DND-41 (cell line): Measurements from ENCODE around the gene AGAP1.

Experiments used
- ATAC-seq: fragments of 200-7000 bp; cut with Tn5 transposase; 3 replicates; pipeline ENCODE4 v1.9.1; 2021; ENCODE audit warnings: low read depth; ENCODE audit not compliant: insufficient read depth
- DNase-seq: peaks from one replicate; pipeline ENCODE4 v3.0.0-alpha.2; 2020
- H2AFZ ChIP-seq: 2 replicates; pipeline ENCODE4 v1.6.0; 2012; ENCODE audit warnings: low read depth, low read length
- H3K27ac ChIP-seq: 2 replicates; pipeline ENCODE4 v1.5.1; 2012; ENCODE audit warnings: low read length, inconsistent platforms
- H3K27me3 ChIP-seq: fragments of 200-600 bp; sonication (generic); 2 replicates; pipeline ENCODE4 v1.6.0; 2012; ENCODE audit warnings: low read length, mild to moderate bottlenecking, inconsistent platforms; ENCODE audit not compliant: insufficient read depth, poor library complexity
- H3K36me3 ChIP-seq: 2 replicates; pipeline ENCODE4 v1.5.1; 2012; ENCODE audit warnings: low read length, inconsistent platforms; ENCODE audit not compliant: insufficient read depth
- H3K4me1 ChIP-seq: 2 replicates; pipeline ENCODE4 v1.5.1; 2012; ENCODE audit warnings: mild to moderate bottlenecking, low read length; ENCODE audit not compliant: insufficient read depth
- H3K4me2 ChIP-seq: 2 replicates; pipeline ENCODE4 v1.6.0; 2012; ENCODE audit warnings: mild to moderate bottlenecking, moderate library complexity, low read length, inconsistent platforms; ENCODE audit not compliant: insufficient read depth
- H3K4me3 ChIP-seq, 2 experiments: fragments of 200-600 bp in 1 of 2; shearing (Covaris generic) in 1 of 2; 2 replicates each; pipeline ENCODE4 v1.5.1; 2012 to 2016; ENCODE audit warnings: inconsistent platforms in 2 of 2, low read length in 2 of 2, mild to moderate bottlenecking in 2 of 2, low read depth in 1 of 2, moderate library complexity in 1 of 2
- H3K79me2 ChIP-seq: 2 replicates; pipeline ENCODE4 v1.6.0; 2012; ENCODE audit warnings: low read length, inconsistent platforms; ENCODE audit not compliant: insufficient read depth
- H3K9ac ChIP-seq: 2 replicates; pipeline ENCODE4 v1.6.0; 2012; ENCODE audit warnings: low read depth, mild to moderate bottlenecking, inconsistent platforms, low read length, moderate library complexity
- H3K9me3 ChIP-seq: 2 replicates; pipeline ENCODE4 v1.5.1; 2012; ENCODE audit warnings: low read length, moderate library complexity, mild to moderate bottlenecking, inconsistent platforms; ENCODE audit not compliant: insufficient read depth, severe bottlenecking
- H4K20me1 ChIP-seq: 2 replicates; pipeline ENCODE4 v1.6.0; 2012; ENCODE audit warnings: low read length; ENCODE audit not compliant: insufficient read depth
- EZH2 ChIP-seq: IDR thresholded peaks from 3 replicates; pipeline ENCODE4 v1.6.1; 2012; ENCODE audit warnings: borderline replicate concordance, low read depth, mild to moderate bottlenecking, moderate library complexity, low read length, inconsistent platforms; ENCODE audit not compliant: severe bottlenecking
- TF ChIP-seq, protein P1 (sequence below): IDR thresholded peaks from 2 replicates; pipeline ENCODE4 v1.5.1; 2012; ENCODE audit warnings: borderline replicate concordance, low read length, moderate library complexity, mild to moderate bottlenecking; ENCODE audit not compliant: poor library complexity, severe bottlenecking; ENCODE audit errors: extremely low read depth

The AGAP1 gene

GRCh38 chr2:236106761-236107160 lies 612.9 kb downstream of the AGAP1 start:
- Histone ChIP-seq H3K4me2 (no peak overlapping the region), H3K79me2 (no peaks in the 10 kb centered on the region), H2AFZ (no peak overlapping the region), H4K20me1 (peaks cover 2% of the 10 kb centered on the region), H3K36me3 (no peaks in the 10 kb centered on the region), H3K9me3 (no peaks in the 10 kb centered on the region), H3K4me1 (no peaks in the 10 kb centered on the region), H3K27me3 (no peaks in the 10 kb centered on the region), H3K4me3 (no peak overlapping the region), H3K27ac (no peak overlapping the region), H3K9ac (no peak overlapping the region)
- TF ChIP-seq, protein P1, sequence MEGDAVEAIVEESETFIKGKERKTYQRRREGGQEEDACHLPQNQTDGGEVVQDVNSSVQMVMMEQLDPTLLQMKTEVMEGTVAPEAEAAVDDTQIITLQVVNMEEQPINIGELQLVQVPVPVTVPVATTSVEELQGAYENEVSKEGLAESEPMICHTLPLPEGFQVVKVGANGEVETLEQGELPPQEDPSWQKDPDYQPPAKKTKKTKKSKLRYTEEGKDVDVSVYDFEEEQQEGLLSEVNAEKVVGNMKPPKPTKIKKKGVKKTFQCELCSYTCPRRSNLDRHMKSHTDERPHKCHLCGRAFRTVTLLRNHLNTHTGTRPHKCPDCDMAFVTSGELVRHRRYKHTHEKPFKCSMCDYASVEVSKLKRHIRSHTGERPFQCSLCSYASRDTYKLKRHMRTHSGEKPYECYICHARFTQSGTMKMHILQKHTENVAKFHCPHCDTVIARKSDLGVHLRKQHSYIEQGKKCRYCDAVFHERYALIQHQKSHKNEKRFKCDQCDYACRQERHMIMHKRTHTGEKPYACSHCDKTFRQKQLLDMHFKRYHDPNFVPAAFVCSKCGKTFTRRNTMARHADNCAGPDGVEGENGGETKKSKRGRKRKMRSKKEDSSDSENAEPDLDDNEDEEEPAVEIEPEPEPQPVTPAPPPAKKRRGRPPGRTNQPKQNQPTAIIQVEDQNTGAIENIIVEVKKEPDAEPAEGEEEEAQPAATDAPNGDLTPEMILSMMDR = no peak
- no peak for TF ChIP-seq EZH2
- no peak for ATAC-seq
- DNase-seq = no peak

DNA sequence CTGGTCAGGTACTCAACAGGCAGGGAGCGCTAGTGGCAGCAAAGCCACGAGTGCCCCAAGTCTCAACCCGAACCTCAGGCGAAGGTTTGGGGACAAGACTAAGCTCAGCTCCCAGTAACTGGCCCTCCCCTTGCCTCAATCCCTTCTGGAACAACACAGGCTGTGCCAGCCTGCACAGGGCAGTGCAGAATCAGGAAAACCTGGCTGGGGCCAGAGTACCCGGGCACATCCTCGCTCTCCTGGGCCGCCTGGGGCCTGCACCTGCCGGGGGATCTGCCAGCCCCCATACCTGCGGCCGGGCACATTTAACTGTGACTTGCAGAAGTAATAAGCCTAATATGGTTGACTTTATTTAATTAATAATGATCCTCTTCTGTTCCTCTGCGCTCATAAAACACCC lies 613.7 kb downstream of the AGAP1 start:
- Histone ChIP-seq H3K36me3 (no peaks in the 10 kb centered on the region), H3K27ac (no peak overlapping the region), H2AFZ (no peak overlapping the region), H3K4me1 (no peaks in the 10 kb centered on the region), H3K27me3 (no peaks in the 10 kb centered on the region), H3K4me2 (no peak overlapping the region), H3K9me3 (no peaks in the 10 kb centered on the region), H3K79me2 (no peaks in the 10 kb centered on the region), H3K9ac (no peak overlapping the region), H3K4me3 (no peak overlapping the region), H4K20me1 (peaks cover 2% of the 10 kb centered on the region)
- DNase-seq (no peak), ATAC-seq (no peak)
- TF ChIP-seq, protein P1 = no peak
- TF ChIP-seq EZH2 = no peak

DNA sequence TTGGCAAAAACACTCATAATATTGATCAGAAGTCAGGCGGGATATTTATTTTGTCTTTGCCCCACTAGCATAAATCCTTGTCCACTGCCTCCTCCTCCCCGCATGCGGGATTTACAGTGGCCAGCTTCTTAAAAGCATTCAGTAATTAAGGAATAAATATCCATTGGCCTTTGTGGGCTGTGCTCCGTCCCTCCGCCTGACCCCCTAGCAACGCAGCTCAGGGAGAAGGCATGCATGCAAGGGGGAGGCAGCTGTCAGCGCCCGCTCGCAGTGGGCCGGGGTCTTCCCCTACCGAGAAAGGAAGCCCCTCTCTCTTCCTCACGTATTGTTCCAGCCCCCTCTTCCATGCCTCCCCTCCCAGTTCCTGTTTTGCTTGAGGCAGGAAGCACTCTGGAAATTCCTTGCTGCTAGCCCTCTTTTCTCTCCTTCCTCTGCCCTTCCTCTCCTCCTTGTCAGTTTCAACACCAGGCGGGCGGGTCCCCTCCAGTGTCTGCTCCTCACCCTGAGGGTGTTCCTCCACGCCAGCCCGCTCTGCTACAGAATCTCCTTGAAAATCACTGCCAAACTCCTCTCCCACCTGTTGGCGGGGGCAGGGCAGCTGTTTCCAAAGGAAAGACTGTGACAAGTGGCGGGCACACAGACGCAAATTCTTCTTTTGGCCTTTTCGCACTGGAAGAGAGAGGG lies 614.2 kb downstream of the AGAP1 start:
- H3K27me3 ChIP-seq = no peaks in the 10 kb centered on the region
- DNase-seq (no peak), ATAC-seq (no peak)
- no peak overlapping the region for H3K4me3 ChIP-seq
- no peak overlapping the region for H3K27ac ChIP-seq
- no peaks in the 10 kb centered on the region for H3K4me1 ChIP-seq
- no peaks in the 10 kb centered on the region for H3K36me3 ChIP-seq
- peaks cover 2% of the 10 kb centered on the region for H4K20me1 ChIP-seq
- H3K4me2 ChIP-seq = no peak overlapping the region
- H2AFZ ChIP-seq = no peak overlapping the region
- H3K9me3 ChIP-seq = no peaks in the 10 kb centered on the region
- TF ChIP-seq, protein P1 = no peak
- no peak for TF ChIP-seq EZH2
- H3K79me2 ChIP-seq = no peaks in the 10 kb centered on the region
- no peak overlapping the region for H3K9ac ChIP-seq
